ENCODE results near the gene FKBP2.

- no peak for TF ChIP-seq CTCF (IDR thresholded peaks at IDR 0.05)
- no peak for TF ChIP-seq POLR2A (IDR thresholded peaks at IDR 0.05)
Measured at GRCh38 chr11:64219755-64220154, 21.1 kb upstream of the FKBP2 start.
